HL-60 (cell line): ENCODE data around the gene DTX2.
"Not testable (repeated sequence)": the region's sequence is repeated elsewhere in the genome, so short reads cannot be mapped to it uniquely, and the experiment has no call there.

Experiments used
- DNase-seq, 2 experiments: peaks; one replicate each; pipeline ENCODE4 v3.0.0-alpha.2; 2010 to 2020; ENCODE audit warnings: low read depth in 1 of 2, low spot score in 1 of 2
- H3K27ac ChIP-seq: fragments of 250-450 bp; sonication (Bioruptor Pico); replicated peaks from 2 replicates; pipeline ENCODE4 v1.5.1; 2020; ENCODE audit warnings: mild to moderate bottlenecking, moderate library complexity
- H3K27me3 ChIP-seq: fragments of 250-450 bp; sonication (Bioruptor Pico); 2 replicates; pipeline ENCODE4 v1.5.1; 2021; ENCODE audit warnings: mild to moderate bottlenecking, moderate library complexity; ENCODE audit not compliant: insufficient read depth, poor library complexity, severe bottlenecking
- H3K4me3 ChIP-seq: replicated peaks from 2 replicates; pipeline ENCODE4 v1.5.1; 2011; ENCODE audit warnings: mild to moderate bottlenecking, control low read depth, low read length; ENCODE audit not compliant: insufficient read depth
- CTCF ChIP-seq: IDR thresholded peaks from one replicate; pipeline ENCODE4 v1.5.1; 2011; ENCODE audit warnings: low read length, control low read depth, inconsistent platforms; ENCODE audit not compliant: insufficient read depth
- GABPA ChIP-seq: IDR thresholded peaks from 2 replicates; pipeline ENCODE4 v1.6.1; 2012; ENCODE audit warnings: low read depth
- POLR2AphosphoS5 ChIP-seq: IDR thresholded peaks from 2 replicates; pipeline ENCODE4 v1.6.1; 2012; ENCODE audit warnings: low read depth
- REST ChIP-seq: IDR thresholded peaks from 2 replicates; pipeline ENCODE4 v1.6.1; 2012; ENCODE audit warnings: low read depth; ENCODE audit not compliant: insufficient replicate concordance
- SPI1 ChIP-seq: IDR thresholded peaks from 2 replicates; pipeline ENCODE4 v1.6.1; 2012; ENCODE audit warnings: low read depth, mild to moderate bottlenecking, borderline replicate concordance

Gene DTX2

GRCh38 chr7:76424413-76425111 lies 36.9 kb upstream of the DTX2 start, which contains the start of gene ZP3:
ZP3 (plus strand) TSS chr7:76424950; CDS start chr7:76424965, 15 bp downstream.
- Histone ChIP-seq H3K4me3 (no peak within 1 kb of the TSS), H3K27me3 (no peaks in the 10 kb centered on the region), H3K27ac (no peak within 1 kb of the TSS)
- TF ChIP-seq SPI1 (no peak), GABPA (no peak), REST (no peak), POLR2AphosphoS5 (no peak), CTCF (no peak)
- DNase-seq, result no peak

- DNase-seq, result no peak
- no peak overlapping the region for H3K4me3 ChIP-seq
- no peaks in the 10 kb centered on the region for H3K27me3 ChIP-seq
- H3K27ac ChIP-seq, result no peak overlapping the region
- TF ChIP-seq SPI1 (no peak), GABPA (no peak), CTCF (no peak), REST (no peak), POLR2AphosphoS5 (no peak)
Observed at GRCh38 chr7:76425156-76425555, 36.4 kb upstream of the DTX2 start.

GRCh38 chr7:76425558-76425957 lies 36.0 kb upstream of the DTX2 start:
- not testable (repeated sequence) for H3K4me3 ChIP-seq, H3K27ac ChIP-seq, H3K27me3 ChIP-seq, DNase-seq

- no peak overlapping the region for H3K4me3 ChIP-seq
- no peak overlapping the region for H3K27ac ChIP-seq
- no peak for TF ChIP-seq POLR2AphosphoS5
- no peak for TF ChIP-seq REST
- no peak for TF ChIP-seq SPI1
- no peak for TF ChIP-seq GABPA
- H3K27me3 ChIP-seq, result no peaks in the 10 kb centered on the region
- no peak for DNase-seq
Observed at GRCh38 chr7:76426246-76426645, 35.3 kb upstream of the DTX2 start.
